ENCODE results near the gene HOMER3.

GRCh38 chr19:18933297-18933696 is 7.7 kb downstream of the HOMER3 start:
- TF ChIP-seq, protein P1, sequence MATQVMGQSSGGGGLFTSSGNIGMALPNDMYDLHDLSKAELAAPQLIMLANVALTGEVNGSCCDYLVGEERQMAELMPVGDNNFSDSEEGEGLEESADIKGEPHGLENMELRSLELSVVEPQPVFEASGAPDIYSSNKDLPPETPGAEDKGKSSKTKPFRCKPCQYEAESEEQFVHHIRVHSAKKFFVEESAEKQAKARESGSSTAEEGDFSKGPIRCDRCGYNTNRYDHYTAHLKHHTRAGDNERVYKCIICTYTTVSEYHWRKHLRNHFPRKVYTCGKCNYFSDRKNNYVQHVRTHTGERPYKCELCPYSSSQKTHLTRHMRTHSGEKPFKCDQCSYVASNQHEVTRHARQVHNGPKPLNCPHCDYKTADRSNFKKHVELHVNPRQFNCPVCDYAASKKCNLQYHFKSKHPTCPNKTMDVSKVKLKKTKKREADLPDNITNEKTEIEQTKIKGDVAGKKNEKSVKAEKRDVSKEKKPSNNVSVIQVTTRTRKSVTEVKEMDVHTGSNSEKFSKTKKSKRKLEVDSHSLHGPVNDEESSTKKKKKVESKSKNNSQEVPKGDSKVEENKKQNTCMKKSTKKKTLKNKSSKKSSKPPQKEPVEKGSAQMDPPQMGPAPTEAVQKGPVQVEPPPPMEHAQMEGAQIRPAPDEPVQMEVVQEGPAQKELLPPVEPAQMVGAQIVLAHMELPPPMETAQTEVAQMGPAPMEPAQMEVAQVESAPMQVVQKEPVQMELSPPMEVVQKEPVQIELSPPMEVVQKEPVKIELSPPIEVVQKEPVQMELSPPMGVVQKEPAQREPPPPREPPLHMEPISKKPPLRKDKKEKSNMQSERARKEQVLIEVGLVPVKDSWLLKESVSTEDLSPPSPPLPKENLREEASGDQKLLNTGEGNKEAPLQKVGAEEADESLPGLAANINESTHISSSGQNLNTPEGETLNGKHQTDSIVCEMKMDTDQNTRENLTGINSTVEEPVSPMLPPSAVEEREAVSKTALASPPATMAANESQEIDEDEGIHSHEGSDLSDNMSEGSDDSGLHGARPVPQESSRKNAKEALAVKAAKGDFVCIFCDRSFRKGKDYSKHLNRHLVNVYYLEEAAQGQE (IDR thresholded peaks at IDR 0.05; ENCODE audit: insufficient read depth in 1 of 2, low read depth in 2 of 2, low read length in 1 of 2), result no peak
- TF ChIP-seq CTCF (IDR thresholded peaks at IDR 0.05) (no peak), POLR2AphosphoS5 (IDR thresholded peaks at IDR 0.05; ENCODE audit: low read depth, low read length) (no peak)

All from Panc1 (cell line).